ENCODE results near the gene ZBTB7C. TPM values are rescaled to one million over a fixed set of nuclear protein-coding genes. Genes with fewer than 3 reads are reported as not detected.

Gene ZBTB7C
- total and polyA plus RNA-seq, 9 of the 15 experiments (the other 6 are each of a cell fraction or from before 2014, with no cell fraction given): not detected

DNA sequence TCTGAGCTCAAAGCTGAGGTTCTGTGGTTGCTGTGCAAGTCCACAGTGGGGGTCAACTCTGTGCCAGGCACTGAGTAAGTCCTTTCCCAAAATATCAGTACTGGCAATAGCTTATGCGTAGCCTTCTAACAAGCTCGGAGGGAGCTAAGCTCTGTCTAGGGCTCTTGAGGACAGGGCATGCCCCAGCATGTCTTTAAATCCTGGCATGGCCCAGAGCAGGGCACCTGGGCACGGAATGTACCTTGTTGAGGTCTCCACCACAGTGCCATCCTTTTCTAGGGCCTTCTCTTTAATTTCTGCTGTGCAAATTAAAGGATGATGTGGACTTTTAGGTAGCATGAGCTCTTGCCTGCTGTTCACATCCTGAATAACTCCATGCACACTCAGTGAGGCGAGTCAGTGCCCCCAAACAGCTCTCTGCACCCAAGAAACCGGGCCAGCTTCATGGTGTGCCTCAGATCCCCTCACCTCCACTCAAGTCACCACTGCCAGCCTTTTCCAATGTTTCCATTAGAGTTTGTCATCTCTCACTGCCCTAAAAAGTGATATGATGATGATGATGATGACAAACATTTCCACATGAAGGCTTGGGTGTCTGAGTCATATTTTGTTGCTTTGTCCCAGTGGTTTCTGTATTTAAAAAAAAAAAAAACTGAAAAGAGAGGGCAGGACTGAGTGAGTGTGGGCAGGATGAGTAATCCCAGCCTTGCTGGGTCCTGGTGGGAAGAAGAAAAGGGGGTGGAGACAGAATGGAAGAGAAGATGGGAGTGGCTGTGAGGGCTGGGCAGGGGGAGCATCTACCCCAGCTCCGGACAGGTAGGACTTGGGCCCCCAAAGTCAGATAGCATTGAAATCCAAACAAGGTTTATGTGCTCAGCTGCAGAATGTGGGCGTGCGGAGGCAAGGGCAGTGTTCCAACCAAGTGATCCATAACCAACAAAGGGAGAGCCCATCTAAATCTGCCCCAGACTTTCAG, 78.9 kb downstream of the ZBTB7C start (continued):
- TF ChIP-seq, protein P1, sequence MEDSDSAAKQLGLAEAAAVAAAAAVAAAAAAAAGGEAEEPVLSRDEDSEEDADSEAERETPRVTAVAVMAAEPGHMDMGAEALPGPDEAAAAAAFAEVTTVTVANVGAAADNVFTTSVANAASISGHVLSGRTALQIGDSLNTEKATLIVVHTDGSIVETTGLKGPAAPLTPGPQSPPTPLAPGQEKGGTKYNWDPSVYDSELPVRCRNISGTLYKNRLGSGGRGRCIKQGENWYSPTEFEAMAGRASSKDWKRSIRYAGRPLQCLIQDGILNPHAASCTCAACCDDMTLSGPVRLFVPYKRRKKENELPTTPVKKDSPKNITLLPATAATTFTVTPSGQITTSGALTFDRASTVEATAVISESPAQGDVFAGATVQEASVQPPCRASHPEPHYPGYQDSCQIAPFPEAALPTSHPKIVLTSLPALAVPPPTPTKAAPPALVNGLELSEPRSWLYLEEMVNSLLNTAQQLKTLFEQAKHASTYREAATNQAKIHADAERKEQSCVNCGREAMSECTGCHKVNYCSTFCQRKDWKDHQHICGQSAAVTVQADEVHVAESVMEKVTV (CRISPR knock-in tag; IDR thresholded peaks at IDR 0.05): no peak
- TF ChIP-seq TAF15 (IDR thresholded peaks at IDR 0.05; ENCODE audit: low read depth, low read length) (no peak), JUN (IDR thresholded peaks at IDR 0.05; ENCODE audit: borderline replicate concordance, low read depth, low read length) (no peak), JUN (CRISPR knock-in tag; IDR thresholded peaks at IDR 0.05; ENCODE audit: borderline replicate concordance) (no peak), ZKSCAN1 (IDR thresholded peaks at IDR 0.05; ENCODE audit: low read depth, low read length) (no peak)
- TF ChIP-seq, protein P2, sequence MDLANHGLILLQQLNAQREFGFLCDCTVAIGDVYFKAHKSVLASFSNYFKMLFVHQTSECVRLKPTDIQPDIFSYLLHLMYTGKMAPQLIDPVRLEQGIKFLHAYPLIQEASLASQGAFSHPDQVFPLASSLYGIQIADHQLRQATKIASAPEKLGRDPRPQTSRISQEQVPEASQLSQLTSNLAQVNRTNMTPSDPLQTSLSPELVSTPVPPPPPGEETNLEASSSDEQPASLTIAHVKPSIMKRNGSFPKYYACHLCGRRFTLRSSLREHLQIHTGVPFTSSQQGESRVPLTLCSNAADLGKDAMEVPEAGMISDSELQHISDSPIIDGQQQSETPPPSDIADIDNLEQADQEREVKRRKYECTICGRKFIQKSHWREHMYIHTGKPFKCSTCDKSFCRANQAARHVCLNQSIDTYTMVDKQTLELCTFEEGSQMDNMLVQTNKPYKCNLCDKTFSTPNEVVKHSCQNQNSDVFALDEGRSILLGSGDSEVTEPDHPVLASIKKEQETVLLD (IDR thresholded peaks at IDR 0.05): no peak
- TF ChIP-seq, protein P3, sequence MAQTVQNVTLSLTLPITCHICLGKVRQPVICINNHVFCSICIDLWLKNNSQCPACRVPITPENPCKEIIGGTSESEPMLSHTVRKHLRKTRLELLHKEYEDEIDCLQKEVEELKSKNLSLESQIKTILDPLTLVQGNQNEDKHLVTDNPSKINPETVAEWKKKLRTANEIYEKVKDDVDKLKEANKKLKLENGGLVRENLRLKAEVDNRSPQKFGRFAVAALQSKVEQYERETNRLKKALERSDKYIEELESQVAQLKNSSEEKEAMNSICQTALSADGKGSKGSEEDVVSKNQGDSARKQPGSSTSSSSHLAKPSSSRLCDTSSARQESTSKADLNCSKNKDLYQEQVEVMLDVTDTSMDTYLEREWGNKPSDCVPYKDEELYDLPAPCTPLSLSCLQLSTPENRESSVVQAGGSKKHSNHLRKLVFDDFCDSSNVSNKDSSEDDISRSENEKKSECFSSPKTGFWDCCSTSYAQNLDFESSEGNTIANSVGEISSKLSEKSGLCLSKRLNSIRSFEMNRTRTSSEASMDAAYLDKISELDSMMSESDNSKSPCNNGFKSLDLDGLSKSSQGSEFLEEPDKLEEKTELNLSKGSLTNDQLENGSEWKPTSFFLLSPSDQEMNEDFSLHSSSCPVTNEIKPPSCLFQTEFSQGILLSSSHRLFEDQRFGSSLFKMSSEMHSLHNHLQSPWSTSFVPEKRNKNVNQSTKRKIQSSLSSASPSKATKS (CRISPR knock-in tag; IDR thresholded peaks at IDR 0.05): no peak
- TF ChIP-seq, protein P4, sequence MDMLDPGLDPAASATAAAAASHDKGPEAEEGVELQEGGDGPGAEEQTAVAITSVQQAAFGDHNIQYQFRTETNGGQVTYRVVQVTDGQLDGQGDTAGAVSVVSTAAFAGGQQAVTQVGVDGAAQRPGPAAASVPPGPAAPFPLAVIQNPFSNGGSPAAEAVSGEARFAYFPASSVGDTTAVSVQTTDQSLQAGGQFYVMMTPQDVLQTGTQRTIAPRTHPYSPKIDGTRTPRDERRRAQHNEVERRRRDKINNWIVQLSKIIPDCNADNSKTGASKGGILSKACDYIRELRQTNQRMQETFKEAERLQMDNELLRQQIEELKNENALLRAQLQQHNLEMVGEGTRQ (CRISPR knock-in tag; IDR thresholded peaks at IDR 0.05): no peak

Data from K562 (cell line).